ENCODE measurements around the gene ZNF584.

DNA sequence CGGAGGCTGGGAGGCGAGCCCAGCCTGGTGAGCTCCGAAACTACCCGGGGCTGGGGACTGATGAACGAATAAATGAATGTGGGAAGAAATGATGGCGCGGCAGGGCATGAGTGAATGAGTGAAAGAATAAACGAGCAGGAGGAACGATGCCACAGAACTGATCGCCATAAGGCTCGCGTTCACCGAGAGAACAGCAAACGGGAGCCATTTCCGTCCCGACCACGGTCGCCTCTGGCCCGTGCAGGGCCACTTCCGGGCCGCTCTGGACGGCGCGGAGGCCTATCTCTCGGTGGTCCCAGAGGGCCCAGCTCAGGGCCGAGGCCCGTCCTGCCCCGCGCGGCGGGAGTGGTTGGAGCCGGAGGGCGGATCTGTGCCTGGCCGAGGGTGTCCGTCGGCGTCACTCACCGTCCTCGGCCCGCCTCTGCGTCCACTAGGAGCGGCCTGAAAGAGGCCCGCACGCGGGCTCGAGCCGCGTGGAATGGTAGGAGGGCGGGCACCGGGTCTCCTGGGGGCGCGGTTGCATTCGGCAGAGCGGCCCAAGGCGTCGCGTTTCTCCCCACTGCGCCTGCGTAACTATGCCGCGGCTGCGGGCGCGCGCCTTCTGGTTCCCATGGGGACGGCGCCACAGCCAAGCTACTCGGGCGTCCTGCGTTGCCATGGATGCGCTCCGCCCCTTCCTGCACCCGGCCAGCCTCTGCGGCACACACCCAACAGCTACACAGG is 46.0 kb upstream of the ZNF584 start, which contains the start of gene ZNF497:
- TF ChIP-seq EZH2 (IDR thresholded peaks at IDR 0.05; ENCODE audit: borderline replicate concordance, insufficient read depth, low read depth, low read length, poor library complexity, severe bottlenecking) (no peak), CTCF (IDR thresholded peaks at IDR 0.05) (no peak)

All from B cell (primary cell).